Activated CD4-positive, alpha-beta T cell treated with anti-CD3 and anti-CD28 coated beads, Interleukin-2, amount 50 U/mL, for 4 hours (primary cell): ENCODE measurements around the gene GPHA2.

Experiments
- DNase-seq, 2 experiments: peaks; one replicate each; pipeline ENCODE4 v3.0.0-alpha.2; 2020

Gene GPHA2

DNA sequence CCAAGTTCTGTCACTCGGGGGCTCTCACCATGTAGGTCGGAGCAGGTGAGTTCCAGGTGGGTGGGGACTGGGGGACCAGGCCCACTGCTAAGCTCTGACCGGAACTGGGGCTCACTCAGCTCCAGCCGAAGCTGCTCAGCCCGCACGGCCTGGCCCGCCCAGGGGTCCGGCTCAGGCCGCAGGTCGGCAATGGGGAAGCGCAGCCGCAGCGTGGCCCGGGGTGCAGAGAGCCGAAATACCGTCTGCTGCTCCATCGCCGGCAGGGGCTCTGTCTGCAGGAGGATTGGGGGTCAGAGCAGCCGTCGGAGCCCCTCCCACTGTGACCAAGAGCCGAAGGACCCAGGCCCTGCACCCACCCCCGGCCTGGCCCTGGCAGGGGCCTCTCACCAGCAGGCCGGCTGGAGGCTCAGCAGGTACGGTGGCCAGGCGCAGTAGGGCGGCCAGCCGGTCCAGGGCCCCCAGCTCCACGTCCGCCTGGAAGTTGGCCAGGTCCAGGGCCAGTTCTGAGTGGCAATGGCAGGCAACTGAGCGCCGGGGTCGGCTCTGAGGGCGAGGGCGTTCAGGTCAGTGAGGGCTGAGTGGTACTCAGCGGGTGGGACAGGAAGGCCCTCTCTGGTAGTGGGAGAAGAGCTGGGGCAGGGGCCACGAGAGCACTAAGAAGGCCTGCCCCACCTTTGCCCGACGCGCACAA, 25.9 kb downstream of the GPHA2 start:
- DNase-seq = no peak

DNA sequence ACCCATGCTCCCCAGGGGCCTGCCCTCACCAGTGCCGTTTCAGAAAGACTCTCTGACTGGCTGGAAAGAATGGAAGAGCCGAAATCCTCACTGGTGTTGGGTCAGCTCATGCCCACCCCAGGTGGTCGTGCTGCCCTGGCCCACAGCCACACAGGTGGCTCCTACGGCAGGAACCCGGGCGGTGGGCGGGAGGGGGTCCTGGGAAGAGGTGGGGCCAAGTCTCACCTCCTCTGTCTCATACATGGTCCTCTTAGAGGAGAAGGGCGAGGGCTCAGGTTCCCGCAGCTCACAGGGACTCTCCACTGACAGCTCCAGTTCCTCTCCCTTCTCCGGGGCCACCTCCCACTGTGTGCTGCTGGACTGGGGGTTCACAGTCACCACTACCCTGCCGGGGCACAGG, 26.9 kb downstream of the GPHA2 start:
- DNase-seq = no peak

- no peak for DNase-seq
Measured at GRCh38 chr11:64906314-64906635, 29.4 kb downstream of the GPHA2 start.

GRCh38 chr11:64905516-64906313, 30.0 kb downstream of the GPHA2 start:
- DNase-seq = no peak

GRCh38 chr11:64903291-64903833, 32.3 kb downstream of the GPHA2 start:
- DNase-seq = no peak

DNA sequence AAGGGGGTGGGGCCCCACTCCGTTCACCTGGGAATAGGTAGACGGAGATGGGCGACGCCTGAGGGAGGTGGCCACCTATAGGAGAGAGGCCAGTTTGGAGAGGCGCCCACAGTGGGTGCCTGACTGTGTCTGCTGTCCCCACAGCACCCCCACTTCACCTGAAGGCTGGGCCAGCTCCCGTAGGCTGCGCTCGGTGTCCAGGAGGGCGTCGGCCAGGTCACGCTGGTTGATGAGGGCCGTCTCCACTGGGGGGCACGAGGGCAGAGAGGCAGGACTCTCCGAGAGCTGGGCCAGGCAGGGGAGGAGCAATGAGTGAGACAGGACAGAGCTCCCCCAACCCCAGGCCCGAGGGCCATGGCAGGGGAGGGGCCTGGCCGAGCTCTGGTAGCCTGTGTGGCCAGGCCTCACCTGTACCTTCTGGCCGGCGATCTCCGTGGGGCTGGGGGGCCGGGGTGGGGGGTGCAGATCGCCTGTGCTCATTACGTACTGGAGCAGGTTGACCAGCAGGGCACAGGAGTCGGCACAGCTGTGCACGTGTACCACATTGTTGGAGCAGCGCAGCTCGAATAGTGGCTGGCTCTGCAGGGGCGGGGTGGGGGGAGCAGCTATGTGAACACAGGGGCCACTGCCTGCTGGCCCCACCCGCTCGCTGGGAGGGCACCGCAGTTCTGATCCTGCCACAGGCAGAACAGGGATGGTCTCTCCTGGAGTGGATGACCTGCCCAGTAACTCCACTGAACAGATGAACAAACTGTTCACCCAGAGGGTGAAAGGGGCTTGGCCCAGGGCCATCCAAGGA, 33.4 kb downstream of the GPHA2 start:
- DNase-seq = no peak

GRCh38 chr11:64900774-64901173, 34.9 kb downstream of the GPHA2 start:
- no peak for DNase-seq

DNA sequence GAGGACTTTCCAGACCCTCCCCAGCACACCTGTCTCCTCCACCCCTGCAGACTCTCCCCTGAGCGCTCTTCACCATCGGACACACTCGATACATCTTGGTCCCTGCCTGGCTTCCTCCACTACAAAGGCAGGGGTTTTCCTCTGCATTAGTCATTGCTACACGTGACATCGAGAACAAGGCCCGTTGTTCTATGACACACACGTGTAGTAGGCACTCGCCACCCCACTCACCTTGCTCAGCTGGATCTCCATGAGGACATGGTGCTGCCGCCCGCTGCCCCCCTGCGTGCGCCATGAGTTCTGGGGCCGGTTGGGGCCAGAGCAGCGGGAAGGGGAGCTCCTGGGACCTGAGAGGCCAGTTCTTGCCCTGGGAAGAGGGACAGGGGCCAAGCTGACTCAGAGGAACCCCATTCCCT, 35.4 kb downstream of the GPHA2 start:
- peak; percentile 64 to 71 for DNase-seq

DNA sequence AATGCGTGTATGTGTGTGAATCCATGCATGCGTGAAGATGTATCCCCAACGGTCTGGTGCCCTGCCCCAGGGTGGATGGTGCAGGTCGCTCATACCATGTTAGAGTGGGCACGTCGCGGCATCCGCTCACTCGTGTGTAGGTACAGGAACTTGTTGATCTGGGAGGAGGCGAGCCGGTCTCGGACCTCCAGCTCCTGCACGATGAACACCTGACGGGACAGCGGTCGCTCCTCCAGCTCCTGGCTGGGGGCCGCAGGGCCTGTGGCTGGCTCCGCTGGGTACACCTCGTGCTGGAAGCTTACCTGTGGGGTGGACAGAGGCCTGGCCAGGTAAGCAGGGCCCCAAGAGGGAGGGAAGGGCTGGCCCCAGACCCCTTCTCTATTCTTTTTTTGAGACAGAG, 37.2 kb downstream of the GPHA2 start:
- DNase-seq = no peak

DNA sequence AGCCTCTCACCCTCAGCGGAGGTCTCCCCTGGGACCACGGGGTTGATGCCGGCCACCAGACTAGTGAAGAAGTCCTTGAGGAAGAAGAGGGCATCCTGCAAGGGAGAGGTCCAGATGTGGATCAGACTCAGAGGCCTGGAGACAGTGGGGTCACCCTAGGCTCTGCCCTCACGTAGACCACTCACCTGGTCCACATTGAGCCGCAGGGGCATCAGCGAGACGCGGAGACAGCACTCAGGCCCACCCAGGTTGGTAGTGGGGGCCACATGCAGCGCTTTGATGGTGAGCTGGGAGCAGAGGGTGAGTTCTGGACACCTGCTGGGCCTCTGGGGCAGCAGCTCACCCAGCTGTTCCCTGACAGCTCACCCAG, 37.6 kb downstream of the GPHA2 start:
- no peak for DNase-seq

GRCh38 chr11:64897381-64898075, 38.2 kb downstream of the GPHA2 start:
- DNase-seq = no peak

DNA sequence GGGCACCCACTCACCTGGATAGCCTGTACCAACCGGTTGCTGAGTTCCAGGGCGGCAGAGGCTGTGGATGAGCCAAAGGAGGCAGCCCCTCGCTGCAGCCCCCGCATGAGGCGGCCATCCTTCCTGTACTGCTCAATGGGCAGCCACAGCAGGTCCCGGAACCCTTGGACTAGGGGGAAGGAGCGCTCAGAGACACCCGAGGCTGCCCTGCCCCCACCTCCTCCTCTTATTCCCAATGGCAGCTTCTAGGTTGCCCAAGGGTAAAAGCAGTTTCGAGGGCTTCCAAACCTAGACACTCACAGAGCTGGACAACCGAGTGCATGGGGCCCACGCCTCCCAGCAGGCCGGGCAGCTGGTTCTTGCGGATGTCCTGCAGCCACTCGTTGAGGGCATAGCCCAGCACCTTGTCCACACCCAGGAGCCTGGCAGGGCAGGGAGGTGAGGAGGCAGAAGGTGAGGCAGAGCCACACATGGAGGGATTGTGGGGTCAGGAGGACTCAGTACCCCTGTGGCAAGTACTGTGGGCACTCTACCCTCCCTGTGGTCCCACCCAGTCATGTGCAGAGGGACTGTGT, 39.2 kb downstream of the GPHA2 start:
- DNase-seq = no peak

DNA sequence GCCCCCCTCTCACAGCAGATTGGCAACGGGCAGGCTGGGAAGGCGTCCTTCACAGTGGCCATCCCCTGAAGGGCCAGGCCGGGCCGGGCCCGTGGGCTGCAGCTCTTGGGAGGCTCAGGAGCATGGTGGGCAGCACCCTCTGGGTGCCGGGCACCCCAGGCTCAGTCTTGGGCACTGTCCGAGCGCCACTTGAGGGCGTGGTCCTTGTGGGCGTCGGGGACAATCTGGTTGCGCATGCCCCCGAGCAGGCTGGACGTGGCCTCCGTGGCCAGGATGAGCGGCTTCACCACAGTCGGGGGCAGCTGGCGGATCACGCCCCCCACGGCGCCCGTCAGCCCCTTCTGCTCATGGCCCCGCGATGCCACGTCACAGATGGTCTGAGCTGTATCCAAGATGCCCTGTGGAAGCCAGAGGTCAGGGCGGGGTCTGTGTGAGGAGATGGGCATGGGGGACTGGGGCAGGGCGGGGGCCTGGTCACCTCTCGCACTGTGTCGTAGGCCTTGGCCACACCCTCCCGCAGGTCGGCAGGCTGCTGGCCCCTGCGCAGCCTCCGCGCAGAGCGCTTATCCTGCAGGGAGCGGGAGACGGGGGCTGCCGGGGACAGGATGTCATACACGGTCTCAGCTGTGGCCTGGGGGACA, 40.8 kb downstream of the GPHA2 start:
- no peak for DNase-seq

GRCh38 chr11:64894070-64894811, 41.5 kb downstream of the GPHA2 start:
- peak; percentile 90 to 94 for DNase-seq

DNA sequence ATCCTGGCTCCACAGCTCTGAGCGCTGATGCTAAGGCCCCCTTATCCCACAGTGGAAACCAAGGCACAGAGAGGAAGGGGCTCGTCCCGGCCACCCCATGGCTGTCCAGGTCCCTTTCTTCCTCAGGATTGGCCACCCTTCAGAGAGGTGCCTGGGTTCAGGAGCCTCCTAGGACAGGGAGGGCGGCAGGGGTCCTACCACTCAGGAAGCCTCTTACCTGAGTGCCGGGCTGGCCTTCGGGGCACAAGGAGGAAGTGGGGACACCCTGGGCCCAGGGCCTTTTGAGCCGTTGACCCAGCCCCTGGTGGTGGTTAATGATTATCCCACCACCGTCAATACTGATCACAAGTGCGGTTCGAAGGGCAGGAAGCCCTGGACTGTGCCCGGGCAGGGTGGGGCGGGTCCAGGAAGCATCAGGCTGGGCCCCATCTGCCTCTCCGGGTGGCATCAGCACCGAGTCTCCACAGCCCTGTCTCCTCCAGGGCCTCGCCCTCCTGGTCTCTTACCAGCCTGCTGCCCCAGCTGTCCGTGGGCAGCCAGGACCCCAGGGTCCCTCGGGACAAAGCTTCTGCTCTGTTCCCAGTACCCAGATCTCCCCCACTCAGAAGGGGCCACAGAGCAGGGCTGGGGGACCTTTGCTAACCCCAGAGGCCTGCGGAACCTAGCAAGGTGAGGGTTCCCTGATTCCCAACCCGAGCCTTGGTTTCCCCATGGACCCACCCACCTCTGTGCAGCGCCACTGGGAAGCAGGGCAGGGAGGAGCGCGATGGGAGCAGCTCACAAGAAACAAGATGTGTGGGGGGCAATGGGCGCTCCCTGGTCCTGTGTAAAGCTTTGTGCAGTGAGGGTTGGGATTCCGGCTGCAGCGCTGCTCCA, 42.3 kb downstream of the GPHA2 start:
- no peak for DNase-seq

GRCh38 chr11:64892838-64893193, 42.9 kb downstream of the GPHA2 start:
- DNase-seq = no peak

DNA sequence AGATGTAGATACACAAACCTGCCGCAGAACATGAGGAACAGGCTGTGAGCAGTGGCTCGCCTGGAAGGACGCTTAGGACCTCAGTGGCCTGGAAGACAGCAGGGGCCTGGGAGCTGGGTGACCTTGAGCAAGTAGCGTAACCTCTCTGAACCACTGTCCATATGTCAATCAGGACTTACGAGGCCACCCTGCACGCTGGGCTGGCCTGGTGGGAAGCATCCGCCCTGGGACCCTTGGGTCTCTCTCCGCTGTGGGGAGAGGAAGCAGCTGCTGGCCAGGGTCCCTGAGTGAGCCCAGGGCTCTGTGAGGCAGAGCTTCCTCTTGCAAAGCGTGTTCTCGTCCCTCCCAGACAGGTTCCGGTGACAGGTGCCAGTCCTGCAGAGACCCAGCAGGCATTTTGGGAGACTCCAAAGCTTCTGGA, 43.3 kb downstream of the GPHA2 start:
- no peak for DNase-seq

DNA sequence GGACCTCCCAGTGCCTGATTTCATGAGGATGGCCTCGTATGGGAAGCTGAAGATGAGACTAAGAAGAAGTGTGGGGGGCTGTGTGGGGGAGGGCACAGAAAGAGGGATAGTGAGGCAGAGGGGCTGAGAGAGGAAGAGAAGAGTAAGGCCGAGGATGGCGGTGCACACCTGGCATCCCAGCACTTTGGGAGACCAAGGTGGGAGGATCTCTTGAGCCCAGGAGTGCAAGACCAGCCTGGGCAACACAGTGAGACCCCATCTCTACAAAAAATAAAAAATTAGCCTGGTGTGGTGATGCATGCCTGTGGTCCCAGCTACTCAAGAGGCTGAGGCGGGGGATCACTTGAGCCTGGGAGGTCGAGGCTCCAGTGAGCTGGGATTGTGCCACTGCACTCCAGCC, 43.8 kb downstream of the GPHA2 start:
- DNase-seq = no peak

DNA sequence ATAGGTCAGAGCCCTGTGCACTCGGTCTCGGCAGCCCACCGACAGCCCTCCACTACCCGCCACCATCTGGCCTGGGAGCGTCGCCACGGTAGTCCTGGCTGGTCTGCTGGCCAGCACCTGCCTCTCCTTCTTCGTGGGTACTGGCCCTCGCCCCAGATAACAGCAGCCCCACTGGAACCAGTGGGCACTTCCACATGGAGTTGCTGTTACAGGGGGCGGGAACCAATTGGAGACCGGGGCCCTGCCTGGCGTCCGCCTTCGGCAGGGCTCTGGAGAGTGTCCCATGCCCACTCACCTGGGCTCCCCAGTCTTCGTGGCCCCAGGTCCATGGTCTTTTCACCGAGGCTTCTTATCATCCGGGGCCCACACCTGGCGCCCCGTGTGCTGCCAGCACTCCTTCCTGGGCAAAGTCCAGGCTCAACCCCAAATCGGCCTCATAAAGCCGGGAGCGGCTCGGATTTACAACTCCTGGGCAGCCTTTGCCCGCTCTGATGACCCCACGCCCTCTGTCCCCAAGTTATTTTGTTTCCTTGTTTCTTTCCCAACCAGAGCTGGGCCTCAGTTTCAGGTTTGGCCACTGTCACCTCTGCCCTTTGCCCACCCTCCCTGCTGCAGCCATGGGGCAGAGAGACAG, 44.4 kb downstream of the GPHA2 start:
- DNase-seq = no peak

GRCh38 chr11:64890522-64890939, 45.2 kb downstream of the GPHA2 start:
- no peak for DNase-seq
